Measurements from ENCODE around the gene PAK1.
A peak's percentile ranks its signal among the peaks of the same experiment; 100 is the strongest.

PAK1 gene

GRCh38 chr11:77473801-77474683 is at the start of gene PAK1:
Gene PAK1, minus strand, starts transcription at chr11:77474094. Its CDS starts 81,574 bp downstream, at chr11:77392520.
- ATAC-seq (ENCODE audit: low read depth) (peak; percentile 78), DNase-seq (ENCODE audit: low spot score in 2 of 2) (peak; percentile 94)
- Mint-ChIP-seq H3K27ac (peak within 1 kb of the TSS; percentile 91), H3K9me3 (no peaks in the 10 kb centered on the region), H3K36me3 (no peaks in the 10 kb centered on the region), H3K4me3 (peak within 1 kb of the TSS; percentile 89), H3K27me3 (peaks cover 2% of the 10 kb centered on the region), H3K4me1 (peaks cover 5% of the 10 kb centered on the region)

- no peak overlapping the region for H3K4me3 Mint-ChIP-seq
- no peak for DNase-seq (ENCODE audit: low spot score in 2 of 2)
- peaks cover 2% of the 10 kb centered on the region for H3K27me3 Mint-ChIP-seq
- no peak for ATAC-seq (ENCODE audit: low read depth)
- peaks cover 10% of the 10 kb centered on the region for H3K4me1 Mint-ChIP-seq
- no peaks in the 10 kb centered on the region for H3K9me3 Mint-ChIP-seq
- H3K36me3 Mint-ChIP-seq = no peaks in the 10 kb centered on the region
- no peak overlapping the region for H3K27ac Mint-ChIP-seq
Measured at GRCh38 chr11:77522215-77522614, 48.3 kb upstream of the PAK1 start.

GRCh38 chr11:77519847-77520246 is 46.0 kb upstream of the PAK1 start:
- Mint-ChIP-seq H3K4me1 (no peaks in the 10 kb centered on the region), H3K27me3 (peaks cover 2% of the 10 kb centered on the region), H3K9me3 (no peaks in the 10 kb centered on the region), H3K36me3 (no peaks in the 10 kb centered on the region), H3K27ac (no peak overlapping the region), H3K4me3 (no peak overlapping the region)
- DNase-seq (ENCODE audit: low spot score in 2 of 2) = no peak
- ATAC-seq (ENCODE audit: low read depth) = no peak

GRCh38 chr11:77518471-77518870 is 44.6 kb upstream of the PAK1 start:
- Mint-ChIP-seq H3K4me1 (no peaks in the 10 kb centered on the region), H3K27me3 (peaks cover 2% of the 10 kb centered on the region), H3K36me3 (no peaks in the 10 kb centered on the region), H3K27ac (no peak overlapping the region), H3K9me3 (no peaks in the 10 kb centered on the region), H3K4me3 (no peak overlapping the region)
- ATAC-seq (ENCODE audit: low read depth) = no peak
- no peak for DNase-seq (ENCODE audit: low spot score in 2 of 2)

- no peak for DNase-seq (ENCODE audit: low spot score in 2 of 2)
- Mint-ChIP-seq H3K27ac (no peak overlapping the region), H3K9me3 (no peaks in the 10 kb centered on the region), H3K36me3 (no peaks in the 10 kb centered on the region), H3K4me1 (no peaks in the 10 kb centered on the region), H3K27me3 (peaks cover 2% of the 10 kb centered on the region), H3K4me3 (no peak overlapping the region)
- ATAC-seq (ENCODE audit: low read depth) = no peak
Measured at GRCh38 chr11:77517753-77518152, 43.9 kb upstream of the PAK1 start.

- Mint-ChIP-seq H3K9me3 (no peaks in the 10 kb centered on the region), H3K27me3 (peaks cover 4% of the 10 kb centered on the region)
Measured at GRCh38 chr11:77517226-77517625, 43.3 kb upstream of the PAK1 start.

GRCh38 chr11:77515483-77515882 is 41.6 kb upstream of the PAK1 start:
- no peaks in the 10 kb centered on the region for H3K4me1 Mint-ChIP-seq
- peaks cover 5% of the 10 kb centered on the region for H3K27me3 Mint-ChIP-seq
- no peaks in the 10 kb centered on the region for H3K9me3 Mint-ChIP-seq
- DNase-seq (ENCODE audit: low spot score in 2 of 2) = no peak
- H3K27ac Mint-ChIP-seq = no peak overlapping the region
- no peaks in the 10 kb centered on the region for H3K36me3 Mint-ChIP-seq
- no peak for ATAC-seq (ENCODE audit: low read depth)
- no peak overlapping the region for H3K4me3 Mint-ChIP-seq

More at GRCh38 chr11:77517226-77517625, 43.3 kb upstream of the PAK1 start:
- H3K36me3 Mint-ChIP-seq = no peaks in the 10 kb centered on the region
- no peak for DNase-seq (ENCODE audit: low spot score in 2 of 2)
- ATAC-seq (ENCODE audit: low read depth) = no peak
- H3K4me1 Mint-ChIP-seq = no peaks in the 10 kb centered on the region
- H3K4me3 Mint-ChIP-seq = no peak overlapping the region
- no peak overlapping the region for H3K27ac Mint-ChIP-seq

GRCh38 chr11:77515063-77515462 is 41.2 kb upstream of the PAK1 start:
- H3K4me3 Mint-ChIP-seq = no peak overlapping the region
- H3K27ac Mint-ChIP-seq = no peak overlapping the region
- H3K36me3 Mint-ChIP-seq = no peaks in the 10 kb centered on the region
- DNase-seq (ENCODE audit: low spot score in 2 of 2) (no peak), ATAC-seq (ENCODE audit: low read depth) (no peak)
- no peaks in the 10 kb centered on the region for H3K4me1 Mint-ChIP-seq
- peaks cover 5% of the 10 kb centered on the region for H3K27me3 Mint-ChIP-seq
- H3K9me3 Mint-ChIP-seq = no peaks in the 10 kb centered on the region

GRCh38 chr11:77512092-77512491 is 38.2 kb upstream of the PAK1 start:
- ATAC-seq (ENCODE audit: low read depth) (no peak), DNase-seq (ENCODE audit: low spot score in 2 of 2) (no peak)
- no peaks in the 10 kb centered on the region for H3K9me3 Mint-ChIP-seq
- no peaks in the 10 kb centered on the region for H3K36me3 Mint-ChIP-seq
- peaks cover 3% of the 10 kb centered on the region for H3K27me3 Mint-ChIP-seq
- H3K4me3 Mint-ChIP-seq = no peak overlapping the region
- no peaks in the 10 kb centered on the region for H3K4me1 Mint-ChIP-seq
- no peak overlapping the region for H3K27ac Mint-ChIP-seq

- Mint-ChIP-seq H3K9me3 (no peaks in the 10 kb centered on the region), H3K27ac (no peak overlapping the region), H3K36me3 (no peaks in the 10 kb centered on the region), H3K4me3 (no peak overlapping the region), H3K27me3 (peaks cover 3% of the 10 kb centered on the region), H3K4me1 (no peaks in the 10 kb centered on the region)
- ATAC-seq (ENCODE audit: low read depth) (no peak), DNase-seq (ENCODE audit: low spot score in 2 of 2) (no peak)
Measured at GRCh38 chr11:77510851-77511250, 37.0 kb upstream of the PAK1 start.

GRCh38 chr11:77510095-77510494 is 36.2 kb upstream of the PAK1 start:
- H3K9me3 Mint-ChIP-seq = no peaks in the 10 kb centered on the region
- H3K36me3 Mint-ChIP-seq = no peaks in the 10 kb centered on the region
- no peaks in the 10 kb centered on the region for H3K4me1 Mint-ChIP-seq
- no peak overlapping the region for H3K4me3 Mint-ChIP-seq
- peaks cover 3% of the 10 kb centered on the region for H3K27me3 Mint-ChIP-seq
- no peak overlapping the region for H3K27ac Mint-ChIP-seq
- DNase-seq (ENCODE audit: low spot score in 2 of 2) = no peak
- ATAC-seq (ENCODE audit: low read depth) = no peak

- no peak overlapping the region for H3K27ac Mint-ChIP-seq
- DNase-seq (ENCODE audit: low spot score in 2 of 2) = no peak
- no peak overlapping the region for H3K4me3 Mint-ChIP-seq
- no peaks in the 10 kb centered on the region for H3K36me3 Mint-ChIP-seq
- H3K4me1 Mint-ChIP-seq = no peaks in the 10 kb centered on the region
- H3K27me3 Mint-ChIP-seq = peaks cover 3% of the 10 kb centered on the region
- no peaks in the 10 kb centered on the region for H3K9me3 Mint-ChIP-seq
- ATAC-seq (ENCODE audit: low read depth) = no peak
Measured at GRCh38 chr11:77508019-77508418, 34.1 kb upstream of the PAK1 start.

- ATAC-seq (ENCODE audit: low read depth) (no peak), DNase-seq (ENCODE audit: low spot score in 2 of 2) (no peak)
- Mint-ChIP-seq H3K36me3 (no peaks in the 10 kb centered on the region), H3K27me3 (peaks cover 3% of the 10 kb centered on the region), H3K9me3 (no peaks in the 10 kb centered on the region), H3K4me3 (no peak overlapping the region), H3K27ac (no peak overlapping the region), H3K4me1 (peaks cover 4% of the 10 kb centered on the region)
Measured at GRCh38 chr11:77506857-77507256, 33.0 kb upstream of the PAK1 start.

- ATAC-seq (ENCODE audit: low read depth) = no peak
- no peak overlapping the region for H3K4me3 Mint-ChIP-seq
- H3K27ac Mint-ChIP-seq = no peak overlapping the region
- H3K4me1 Mint-ChIP-seq = peaks cover 11% of the 10 kb centered on the region
- no peaks in the 10 kb centered on the region for H3K9me3 Mint-ChIP-seq
- H3K36me3 Mint-ChIP-seq = no peaks in the 10 kb centered on the region
- peaks cover 5% of the 10 kb centered on the region for H3K27me3 Mint-ChIP-seq
- DNase-seq (ENCODE audit: low spot score in 2 of 2) = no peak
Measured at GRCh38 chr11:77505956-77506355, 32.1 kb upstream of the PAK1 start.

GRCh38 chr11:77503006-77503405 is 29.1 kb upstream of the PAK1 start:
- no peak overlapping the region for H3K27ac Mint-ChIP-seq
- DNase-seq (ENCODE audit: low spot score in 2 of 2) (no peak), ATAC-seq (ENCODE audit: low read depth) (no peak)
- H3K4me3 Mint-ChIP-seq = no peak overlapping the region
- no peaks in the 10 kb centered on the region for H3K36me3 Mint-ChIP-seq
- no peaks in the 10 kb centered on the region for H3K9me3 Mint-ChIP-seq
- H3K27me3 Mint-ChIP-seq = peaks cover 11% of the 10 kb centered on the region
- H3K4me1 Mint-ChIP-seq = peaks cover 17% of the 10 kb centered on the region
